Kidney (tissue), 14 donors: ENCODE measurements around the gene IBA57. TPM values are rescaled to one million over a fixed set of nuclear protein-coding genes. Genes with fewer than 3 reads are reported as not detected.

ENCODE experiments used
- DNase-seq, 5 donors: peaks; one replicate each; pipeline ENCODE4 v3.0.0-alpha.2; 2013 to 2020
- FAIRE-seq: peaks from 2 replicates; lab custom pipeline; 2012; peaks lifted over from hg19 to GRCh38; lab: Jason Lieb, UNC
- H3K27ac ChIP-seq, 2 donors: one replicate each; pipeline ENCODE4 v1.7.0; 2013; ENCODE audit warnings: low read depth in 2 of 2, low read length in 2 of 2, inconsistent platforms in 1 of 2
- H3K27me3 ChIP-seq: one replicate; pipeline ENCODE4 v1.7.1; 2013; ENCODE audit warnings: low read length, inconsistent platforms; ENCODE audit not compliant: control insufficient read depth, insufficient read depth
- H3K36me3 ChIP-seq, 3 donors: one replicate each; pipeline versions ENCODE4 v1.7.0 to v1.7.1; 2013; ENCODE audit warnings: low read length in 3 of 3, control low read depth in 1 of 3, inconsistent platforms in 1 of 3; ENCODE audit not compliant: insufficient read depth in 3 of 3, control insufficient read depth in 2 of 3
- H3K4me1 ChIP-seq, 3 donors: one replicate each; pipeline versions ENCODE4 v1.7.0 to v1.7.1; 2013; ENCODE audit warnings: low read length in 3 of 3, inconsistent platforms in 1 of 3, low read depth in 1 of 3; ENCODE audit not compliant: control insufficient read depth in 2 of 3, insufficient read depth in 2 of 3
- H3K4me3 ChIP-seq, 3 donors: one replicate each; pipeline versions ENCODE4 v1.7.0 to v1.8.1; 2013; ENCODE audit warnings: low read length in 3 of 3, control low read depth in 1 of 3, inconsistent platforms in 1 of 3
- H3K9ac ChIP-seq, 3 donors: one replicate each; pipeline versions ENCODE4 v1.7.0 to v1.7.1; 2013; ENCODE audit warnings: low read length in 3 of 3, control low read depth in 1 of 3, inconsistent platforms in 1 of 3
- H3K9me3 ChIP-seq, 3 donors: one replicate each; pipeline versions ENCODE4 v1.7.0 to v1.7.1; 2013; ENCODE audit warnings: low read length in 3 of 3, control low read depth in 1 of 3, inconsistent platforms in 1 of 3; ENCODE audit not compliant: control insufficient read depth in 2 of 3, insufficient read depth in 1 of 3
- CTCF ChIP-seq: IDR thresholded peaks from 3 replicates; pipeline ENCODE4 v1.5.1; 2012; ENCODE audit warnings: mild to moderate bottlenecking, moderate library complexity, borderline replicate concordance; ENCODE audit not compliant: insufficient read depth; ENCODE audit errors: extremely low read depth
- intact Hi-C: fragments of 100-400 bp; cut with DNase I; formaldehyde crosslinking; loops from one replicate; pipeline ENCODE4 v1.11.1; 2022
- polyA plus RNA-seq: library from polyadenylated mRNA; stranded (reverse); fragments of 350-450 nt; fragmentation: Illumina TruSeq; extraction: RNeasy Lipid Tissue Mini Kit (QIAGEN cat#74804); gene quantifications from one replicate; pipeline ENCODE4 v1.2.3, GENCODE V29; 2014; ENCODE audit warnings: low read depth, low replicate concordance; ENCODE audit not compliant: insufficient read depth
- total RNA-seq: library from RNA; stranded (reverse); fragmentation: NEBNext Ultra II Directional; extraction: Animal tissue kit (Norgen Biotek cat#: 25700); gene quantifications from one replicate; pipeline ENCODE4 v1.2.1, GENCODE V29; 2021
- donor health status: control.
- donor health status: control.
- donor health status: control.
- donor health status: control.
- donor health status: control.
- donor health status: DM: yes; HTN: yes; CAD: no.
- donor health status: Normal renal cell carcinoma (clear cell type).

IBA57 gene
- total and polyA plus RNA-seq, 2 donors from 2014 or later: 4.7 to 13.0 TPM

GRCh38 chr1:228148935-228149405, 16.6 kb upstream of the IBA57 start:
- peak in 1 of 5 donors; percentile 66 for DNase-seq
- Histone ChIP-seq H3K9me3 (no peaks in the 10 kb centered on the region), H3K4me3 (no peak overlapping the region), H3K27me3 (no peaks in the 10 kb centered on the region), H3K9ac (peak overlapping the region in 1 of 3 donors; percentile 19), H3K4me1 (peaks cover 0 to 28% (median 6%) of the 10 kb centered on the region in 3 donors), H3K36me3 (peaks cover 0 to 13% (median 0%) of the 10 kb centered on the region in 3 donors), H3K27ac (peak overlapping the region; percentile 57 to 75)
- intact Hi-C loops: no loop called here
- FAIRE-seq: no peak
- TF ChIP-seq CTCF: no peak

GRCh38 chr1:228149406-228150119, 16.0 kb upstream of the IBA57 start, which contains the start of gene GJC2:
Gene GJC2, plus strand, starts transcription at chr1:228149930. Its CDS starts 7,829 bp downstream, at chr1:228157759.
- peak within 1 kb of the TSS in 1 of 3 donors; percentile 19 for H3K9ac ChIP-seq
- no peaks in the 10 kb centered on the region for H3K9me3 ChIP-seq
- H3K4me1 ChIP-seq: peaks cover 0 to 25% (median 6%) of the 10 kb centered on the region in 3 donors
- H3K27ac ChIP-seq: peak within 1 kb of the TSS; percentile 57 to 75
- peaks cover 0 to 13% (median 0%) of the 10 kb centered on the region in 3 donors for H3K36me3 ChIP-seq
- intact Hi-C loops: no loop called here
- no peak within 1 kb of the TSS for H3K4me3 ChIP-seq
- peak in 4 of 5 donors; percentile 31 to 86 (median 66) for DNase-seq
- no peak for TF ChIP-seq CTCF
- no peaks in the 10 kb centered on the region for H3K27me3 ChIP-seq
- no peak for FAIRE-seq

GRCh38 chr1:228150120-228150460, 15.5 kb upstream of the IBA57 start:
- Histone ChIP-seq H3K9me3 (no peaks in the 10 kb centered on the region), H3K36me3 (peaks cover 0 to 13% (median 0%) of the 10 kb centered on the region in 3 donors), H3K4me3 (no peak overlapping the region), H3K27ac (peak overlapping the region; percentile 57 to 75), H3K9ac (peak overlapping the region in 1 of 3 donors; percentile 7), H3K4me1 (peaks cover 0 to 25% (median 6%) of the 10 kb centered on the region in 3 donors), H3K27me3 (no peaks in the 10 kb centered on the region)
- intact Hi-C loops: no loop called here
- FAIRE-seq (no peak), DNase-seq (peak in 2 of 5 donors; percentile 57 to 74)
- TF ChIP-seq CTCF: no peak
